Activated CD4-positive, alpha-beta T cell treated with anti-CD3 and anti-CD28 coated beads, Interleukin-2, Interleukin-4, amounts not matched to agents 100 ng/mL and 50 ng/mL, durations not matched to agents 16 hours and 8 hours (primary cell): ENCODE data around the gene MX1.

Experiments
- DNase-seq: peaks from one replicate; pipeline ENCODE4 v3.0.0-alpha.2; 2020; ENCODE audit warnings: low spot score

Gene MX1

GRCh38 chr21:41425954-41426675 lies at the start of gene MX1:
Gene MX1, plus strand, starts transcription at chr21:41426239. Its CDS starts 5,832 bp downstream, at chr21:41432071.
- DNase-seq, result peak; percentile 73

- no peak for DNase-seq
Measured at GRCh38 chr21:41377715-41378114, 48.3 kb upstream of the MX1 start.

- no peak for DNase-seq
Measured at GRCh38 chr21:41378849-41379248, 47.2 kb upstream of the MX1 start.

- DNase-seq, result no peak
Measured at GRCh38 chr21:41379901-41380300, 46.1 kb upstream of the MX1 start.

- no peak for DNase-seq
Measured at GRCh38 chr21:41381731-41382130, 44.3 kb upstream of the MX1 start.

- DNase-seq, result no peak
Measured at GRCh38 chr21:41387042-41387819, 38.8 kb upstream of the MX1 start.

- DNase-seq, result no peak
Measured at GRCh38 chr21:41387824-41388223, 38.2 kb upstream of the MX1 start.

GRCh38 chr21:41388259-41388658 lies 37.8 kb upstream of the MX1 start:
- DNase-seq, result no peak

GRCh38 chr21:41390043-41390639 lies 35.9 kb upstream of the MX1 start:
- DNase-seq, result no peak

- DNase-seq, result no peak
Measured at GRCh38 chr21:41393876-41394465, 32.1 kb upstream of the MX1 start.

GRCh38 chr21:41396558-41397075 lies 29.4 kb upstream of the MX1 start:
- DNase-seq, result no peak

GRCh38 chr21:41397471-41397891 lies 28.6 kb upstream of the MX1 start:
- DNase-seq, result no peak

- DNase-seq, result no peak
Measured at GRCh38 chr21:41398251-41398650, 27.8 kb upstream of the MX1 start.

GRCh38 chr21:41398831-41399230 lies 27.2 kb upstream of the MX1 start:
- no peak for DNase-seq

- DNase-seq, result no peak
Measured at GRCh38 chr21:41399246-41399800, 26.7 kb upstream of the MX1 start.

GRCh38 chr21:41402231-41402630 lies 23.8 kb upstream of the MX1 start:
- no peak for DNase-seq

GRCh38 chr21:41402796-41403195 lies 23.2 kb upstream of the MX1 start:
- no peak for DNase-seq

- DNase-seq, result no peak
Measured at GRCh38 chr21:41403331-41403730, 22.7 kb upstream of the MX1 start.

GRCh38 chr21:41403966-41404365 lies 22.1 kb upstream of the MX1 start:
- no peak for DNase-seq

- no peak for DNase-seq
Measured at GRCh38 chr21:41405321-41405720, 20.7 kb upstream of the MX1 start.

- no peak for DNase-seq
Measured at GRCh38 chr21:41406340-41406739, 19.7 kb upstream of the MX1 start.
